HG02840 (cell line): Measurements from ENCODE around the gene TSFM.

Experiments used
- ATAC-seq: cut with Tn5 transposase; IDR thresholded peaks from one replicate; pipeline ENCODE4 v1.9.1; 2021; ENCODE audit warnings: mild to moderate bottlenecking, moderate library complexity, moderate number of reproducible peaks; ENCODE audit not compliant: unreplicated experiment, low FRiP score

The TSFM gene

DNA sequence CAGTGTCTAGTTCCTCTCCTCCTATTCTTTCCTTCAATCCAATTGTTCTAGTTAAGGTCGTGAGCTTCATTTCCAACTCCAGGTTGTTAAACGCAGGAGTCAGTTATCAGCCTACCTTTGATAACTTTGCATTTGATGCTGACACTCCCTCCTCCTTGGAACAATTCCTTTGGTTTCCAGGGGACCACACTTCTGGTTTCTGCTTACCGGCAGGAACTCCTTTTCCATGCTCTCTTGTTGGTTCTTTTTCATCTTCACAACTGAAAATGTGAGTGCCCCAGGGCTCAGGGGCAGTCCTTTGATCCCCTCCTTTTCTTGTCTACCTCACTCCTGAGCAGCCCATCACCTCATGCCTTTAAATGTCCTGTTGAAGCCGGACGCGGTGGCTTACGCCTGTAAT is 5.2 kb upstream of the TSFM start:
- ATAC-seq, result no peak

- ATAC-seq, result no peak
Observed at GRCh38 chr12:57777911-57778310, 4.7 kb upstream of the TSFM start.

- no peak for ATAC-seq
Observed at GRCh38 chr12:57779736-57780135, 2.9 kb upstream of the TSFM start.

GRCh38 chr12:57780284-57780897 is 2.2 kb upstream of the TSFM start:
- ATAC-seq, result no peak

GRCh38 chr12:57781244-57781643 is 1.3 kb upstream of the TSFM start:
- ATAC-seq, result no peak

- no peak for ATAC-seq
Observed at GRCh38 chr12:57781801-57782200, 786 bp upstream of the TSFM start.

DNA sequence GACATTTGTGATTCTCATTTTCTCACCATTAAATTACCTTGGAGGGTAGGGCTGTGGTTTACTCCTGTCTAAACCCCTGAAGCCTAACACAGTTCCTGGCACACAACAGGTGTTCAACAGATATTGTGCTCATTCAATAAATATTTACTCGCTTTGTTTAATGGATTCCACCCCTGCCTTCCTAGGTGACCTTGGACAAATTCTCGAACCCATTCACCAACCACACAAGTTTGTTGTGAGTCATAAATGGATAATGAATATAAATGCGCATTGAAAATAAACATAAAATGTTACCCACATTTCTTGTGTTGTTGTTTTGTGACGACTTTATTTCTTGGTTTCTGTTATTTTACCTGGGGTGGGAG is 362 bp upstream of the TSFM start:
- no peak for ATAC-seq

GRCh38 chr12:57783466-57783801 is 847 bp downstream of the TSFM start:
- ATAC-seq, result no peak

- no peak for ATAC-seq
Observed at GRCh38 chr12:57783861-57784260, 1.3 kb downstream of the TSFM start.

DNA sequence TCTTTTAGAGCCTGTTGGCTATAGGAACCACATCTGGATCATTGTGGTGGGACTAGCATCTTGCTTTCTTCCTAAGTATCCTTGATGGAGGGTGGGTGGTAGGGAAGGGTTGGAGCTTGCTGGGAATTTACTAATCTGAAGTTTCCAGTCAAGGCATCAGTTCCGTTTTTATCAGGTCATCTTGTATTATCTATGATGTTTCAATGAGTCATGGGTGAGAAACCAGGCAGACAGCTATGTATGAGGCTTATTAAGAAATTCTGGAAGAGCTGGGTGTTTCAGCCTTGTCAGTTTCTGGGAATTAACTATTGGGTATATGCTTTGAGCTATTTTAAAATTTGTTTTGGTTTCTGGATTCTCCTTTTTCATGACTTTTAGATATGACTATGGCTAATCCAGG is 11.3 kb downstream of the TSFM start:
- no peak for ATAC-seq

- ATAC-seq, result no peak
Observed at GRCh38 chr12:57795354-57795753, 12.8 kb downstream of the TSFM start.

- no peak for ATAC-seq
Observed at GRCh38 chr12:57796996-57797395, 14.4 kb downstream of the TSFM start.

DNA sequence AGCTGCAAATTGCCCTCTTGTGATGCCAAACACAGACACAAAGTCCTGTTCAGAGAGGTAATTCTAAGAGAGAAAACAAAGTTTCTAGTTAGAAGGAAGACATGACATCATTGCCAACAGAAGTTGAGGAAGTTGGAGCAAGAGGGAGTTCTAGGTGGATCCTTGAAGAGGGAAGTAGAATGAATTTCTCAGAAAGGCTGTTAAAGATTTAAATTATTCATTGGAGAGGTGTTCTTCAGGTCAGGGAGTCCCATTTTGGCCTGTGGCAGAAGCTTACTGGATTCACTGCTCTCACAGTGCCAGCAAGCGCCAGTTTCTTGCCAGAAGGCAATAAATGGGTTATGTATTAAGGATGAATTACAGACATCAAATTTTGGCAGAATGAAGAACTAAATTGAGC is 15.3 kb downstream of the TSFM start:
- no peak for ATAC-seq

DNA sequence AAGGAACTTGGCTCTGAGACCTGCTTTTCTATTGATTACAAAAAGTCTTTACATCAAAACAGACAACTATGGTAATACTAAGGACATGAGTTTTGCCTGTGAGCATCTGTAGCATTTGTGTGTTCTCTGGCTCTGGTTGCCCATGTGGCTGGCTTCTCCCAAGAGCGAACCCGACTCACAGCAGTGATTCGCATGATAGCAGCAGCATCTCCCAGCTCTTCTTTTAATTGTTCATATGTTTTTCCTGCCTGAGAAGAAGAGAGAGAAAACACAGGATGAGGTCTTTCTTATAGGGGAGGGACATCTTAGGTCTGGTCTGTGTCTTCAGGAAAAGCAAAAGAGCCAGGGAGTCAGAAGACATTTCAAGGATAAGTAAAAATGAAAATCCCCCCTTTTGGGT is 18.4 kb downstream of the TSFM start:
- ATAC-seq, result no peak

DNA sequence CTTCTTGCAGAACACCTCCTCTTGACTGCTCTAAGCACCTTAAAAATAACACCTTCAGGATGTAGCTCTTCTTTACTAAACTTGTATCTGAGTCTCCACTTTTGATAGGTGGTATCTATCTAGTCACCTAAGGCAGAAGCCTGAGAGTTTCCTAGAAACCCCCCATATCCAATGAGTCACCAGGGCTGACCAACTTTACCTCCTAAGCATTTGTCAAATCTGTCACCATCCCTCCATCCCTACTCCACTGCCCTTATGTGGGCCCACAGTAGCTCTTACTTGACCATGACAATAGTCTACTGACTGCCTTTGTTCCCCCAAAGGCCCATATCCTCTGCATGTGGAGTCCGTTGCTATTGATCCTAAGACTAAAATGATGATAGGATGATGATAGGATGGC is 20.0 kb downstream of the TSFM start:
- no peak for ATAC-seq

DNA sequence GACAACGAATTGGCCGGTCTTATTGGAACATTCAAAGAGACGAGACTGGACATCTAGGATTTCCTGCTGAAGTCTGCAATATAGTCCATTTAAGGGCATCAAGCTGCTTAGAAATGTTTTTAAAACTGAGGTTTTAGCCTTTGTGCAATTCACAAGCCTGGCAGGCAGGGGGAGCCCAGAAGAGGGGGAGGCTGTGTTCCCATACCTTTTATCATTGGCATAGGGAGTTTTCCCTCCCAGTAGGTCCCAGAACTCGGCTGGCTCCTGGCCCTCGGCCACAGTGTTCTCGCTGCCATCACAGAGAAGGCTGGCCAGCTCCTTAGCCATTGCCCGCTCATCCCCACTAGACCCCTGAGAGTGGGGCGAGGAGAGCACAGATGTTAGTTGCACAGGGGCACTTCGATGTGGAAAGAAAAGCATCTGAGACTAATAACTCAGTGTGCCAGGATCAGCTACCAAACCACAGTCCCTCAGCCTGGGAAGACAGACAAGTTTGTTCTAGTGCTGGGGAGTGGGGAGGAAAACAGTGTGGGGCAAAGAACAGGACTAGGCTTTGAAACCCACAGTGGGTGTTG is 20.8 kb downstream of the TSFM start:
- no peak for ATAC-seq

- no peak for ATAC-seq
Observed at GRCh38 chr12:57806677-57807076, 24.1 kb downstream of the TSFM start.

DNA sequence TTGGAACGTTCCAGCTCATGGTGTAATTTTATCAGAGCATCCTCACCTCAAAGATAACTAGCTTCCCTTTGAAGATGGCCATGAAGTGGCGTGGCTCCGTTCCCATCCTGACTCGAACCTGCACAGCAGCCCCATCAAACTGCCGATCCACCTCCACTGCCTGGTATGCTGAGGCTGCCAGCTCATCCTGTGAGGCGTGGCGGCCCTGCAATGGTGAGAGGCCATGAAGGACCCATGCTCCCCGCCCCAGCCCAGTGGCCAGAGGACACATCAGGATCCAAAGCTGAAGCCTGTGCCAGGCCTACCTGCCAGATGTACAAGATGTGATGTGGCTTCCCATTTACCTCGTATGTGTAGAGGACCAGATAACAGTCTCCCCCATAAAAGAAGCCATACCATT is 24.7 kb downstream of the TSFM start:
- ATAC-seq, result no peak

- ATAC-seq, result no peak
Observed at GRCh38 chr12:57808351-57808750, 25.8 kb downstream of the TSFM start.

DNA sequence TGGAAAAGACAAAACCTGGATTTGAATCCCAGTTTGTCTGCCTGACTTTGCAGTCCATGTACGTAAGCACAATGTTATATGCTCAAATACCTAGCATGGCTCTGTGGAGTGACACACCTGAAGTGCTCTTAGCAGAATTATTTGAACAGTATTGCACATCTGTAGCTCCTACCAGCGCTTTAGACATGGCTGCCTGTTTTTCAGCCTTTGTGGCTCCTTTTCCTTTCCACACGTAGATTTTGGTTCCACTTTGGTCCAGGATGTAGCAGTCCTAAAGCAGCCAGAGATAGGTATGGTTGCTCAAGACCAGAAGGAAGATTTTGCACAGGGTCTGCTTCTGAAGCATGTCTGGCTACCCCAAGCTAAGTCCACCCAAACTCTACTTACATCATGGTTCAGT is 26.8 kb downstream of the TSFM start:
- ATAC-seq, result no peak

GRCh38 chr12:57810450-57810849 is 27.9 kb downstream of the TSFM start:
- no peak for ATAC-seq

- no peak for ATAC-seq
Observed at GRCh38 chr12:57811028-57811755, 28.6 kb downstream of the TSFM start.
